Smooth muscle cell (in vitro differentiated cells): Measurements from ENCODE around the gene ZNF610. TPM values are rescaled to one million over a fixed set of nuclear protein-coding genes. Genes with fewer than 3 reads are reported as not detected.

Source experiments
- DNase-seq: peaks from one replicate; lab custom pipeline; 2025; ENCODE audit not compliant: unreplicated experiment; lab: John Stamatoyannopoulos, UW
- H2AFZ ChIP-seq: fragments of 200-600 bp; sonication (generic); 2 replicates; pipeline ENCODE4 v1.6.0; 2016; ENCODE audit warnings: antibody characterized with exemption, low read depth, mild to moderate bottlenecking
- H3F3A ChIP-seq: fragments of 200-600 bp; sonication (generic); 2 replicates; pipeline ENCODE4 v1.6.0; 2017; ENCODE audit warnings: antibody characterized with exemption, low read depth
- H3K27ac ChIP-seq: fragments of 200-600 bp; sonication (generic); 2 replicates; pipeline ENCODE4 v1.5.1; 2016; ENCODE audit warnings: low read depth, mild to moderate bottlenecking
- H3K27me3 ChIP-seq: fragments of 200-600 bp; sonication (generic); 2 replicates; pipeline ENCODE4 v1.6.1; 2016; ENCODE audit warnings: low read depth, mild to moderate bottlenecking
- H3K36me3 ChIP-seq: fragments of 200-600 bp; sonication (generic); 2 replicates; pipeline ENCODE4 v1.5.1; 2016; ENCODE audit warnings: low read depth
- H3K4me1 ChIP-seq: fragments of 200-600 bp; sonication (generic); 2 replicates; pipeline ENCODE4 v1.5.1; 2016; ENCODE audit warnings: low read depth
- H3K4me2 ChIP-seq: fragments of 200-600 bp; sonication (generic); 2 replicates; pipeline ENCODE4 v1.6.0; 2016; ENCODE audit warnings: mild to moderate bottlenecking
- H3K4me3 ChIP-seq: fragments of 200-600 bp; sonication (generic); 2 replicates; pipeline ENCODE4 v1.5.1; 2016; ENCODE audit warnings: mild to moderate bottlenecking
- H3K79me2 ChIP-seq: fragments of 200-600 bp; sonication (generic); 2 replicates; pipeline ENCODE4 v1.6.0; 2016; ENCODE audit warnings: low read depth, mild to moderate bottlenecking
- H3K9ac ChIP-seq: fragments of 200-600 bp; sonication (generic); 2 replicates; pipeline ENCODE4 v1.6.0; 2016; ENCODE audit warnings: low read depth
- H3K9me3 ChIP-seq: fragments of 200-600 bp; sonication (generic); replicated peaks from 2 replicates; pipeline ENCODE4 v1.5.1; 2016; ENCODE audit warnings: low read depth
- H4K20me1 ChIP-seq: fragments of 200-600 bp; sonication (generic); 2 replicates; pipeline ENCODE4 v1.6.0; 2016; ENCODE audit warnings: low read depth
- WGBS: methylation state at CpG from one replicate; pipeline ENCODE4 v1.1.7; 2016; ENCODE audit warnings: low lambda C conversion rate; 5-methylcytosine and 5-hydroxymethylcytosine counted together
- polyA plus RNA-seq: library from polyadenylated mRNA; unstranded; fragments of >200 nt; fragmentation: Nextera tagmentation; extraction: Ambion mirVana; gene quantifications from 2 replicates; pipeline ENCODE4 v1.2.1, GENCODE V29; 2016
- total RNA-seq: library from RNA; depleted of rRNA; stranded (reverse); fragments of >200 nt; gene quantifications from 2 replicates; pipeline ENCODE4 v1.2.3, GENCODE V29; 2014
- TF ChIP-seq, protein P1 (sequence below): fragments of 200-600 bp; sonication (generic); IDR thresholded peaks from 2 replicates; pipeline ENCODE4 v1.5.1; 2017; ENCODE audit warnings: borderline replicate concordance, mild to moderate bottlenecking, antibody characterized with exemption; ENCODE audit not compliant: insufficient read depth, poor library complexity, severe bottlenecking

The ZNF610 gene
- total and polyA plus RNA-seq, 2 experiments from 2014 or later, result 3.3 to 16.0 TPM

DNA sequence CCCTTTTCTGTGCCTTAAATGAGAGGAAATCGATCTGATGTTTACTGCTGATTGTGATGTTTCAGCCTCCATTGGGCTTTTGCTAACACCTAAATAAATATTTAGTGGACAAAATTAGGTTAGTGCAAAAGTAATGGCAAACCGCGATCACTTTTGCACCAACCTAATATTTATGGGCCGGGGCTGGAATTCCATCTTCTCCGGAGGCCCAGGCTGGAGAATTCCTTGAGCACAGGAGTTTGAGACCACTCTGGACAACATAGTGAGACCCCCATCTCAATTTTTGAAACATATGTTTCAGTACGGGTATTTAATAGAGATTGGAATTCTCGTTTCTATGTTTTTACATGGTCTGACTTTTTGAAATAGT, 34.3 kb downstream of the ZNF610 start:
- no peak for DNase-seq

GRCh38 chr19:52391135-52391534, 55.1 kb downstream of the ZNF610 start:
- Histone ChIP-seq H3K9ac (no peak overlapping the region), H3K27ac (no peak overlapping the region), H3F3A (no peaks in the 10 kb centered on the region), H3K79me2 (peaks cover 2% of the 10 kb centered on the region), H3K4me3 (no peak overlapping the region), H2AFZ (no peak overlapping the region), H3K36me3 (peaks cover 25% of the 10 kb centered on the region), H3K4me2 (no peak overlapping the region), H3K27me3 (no peaks in the 10 kb centered on the region), H3K4me1 (no peaks in the 10 kb centered on the region), H3K9me3 (peaks cover 11% of the 10 kb centered on the region), H4K20me1 (no peaks in the 10 kb centered on the region)
- DNase-seq, result no peak
- TF ChIP-seq, protein P1, sequence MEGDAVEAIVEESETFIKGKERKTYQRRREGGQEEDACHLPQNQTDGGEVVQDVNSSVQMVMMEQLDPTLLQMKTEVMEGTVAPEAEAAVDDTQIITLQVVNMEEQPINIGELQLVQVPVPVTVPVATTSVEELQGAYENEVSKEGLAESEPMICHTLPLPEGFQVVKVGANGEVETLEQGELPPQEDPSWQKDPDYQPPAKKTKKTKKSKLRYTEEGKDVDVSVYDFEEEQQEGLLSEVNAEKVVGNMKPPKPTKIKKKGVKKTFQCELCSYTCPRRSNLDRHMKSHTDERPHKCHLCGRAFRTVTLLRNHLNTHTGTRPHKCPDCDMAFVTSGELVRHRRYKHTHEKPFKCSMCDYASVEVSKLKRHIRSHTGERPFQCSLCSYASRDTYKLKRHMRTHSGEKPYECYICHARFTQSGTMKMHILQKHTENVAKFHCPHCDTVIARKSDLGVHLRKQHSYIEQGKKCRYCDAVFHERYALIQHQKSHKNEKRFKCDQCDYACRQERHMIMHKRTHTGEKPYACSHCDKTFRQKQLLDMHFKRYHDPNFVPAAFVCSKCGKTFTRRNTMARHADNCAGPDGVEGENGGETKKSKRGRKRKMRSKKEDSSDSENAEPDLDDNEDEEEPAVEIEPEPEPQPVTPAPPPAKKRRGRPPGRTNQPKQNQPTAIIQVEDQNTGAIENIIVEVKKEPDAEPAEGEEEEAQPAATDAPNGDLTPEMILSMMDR, result no peak
- WGBS, result 33% methylated on average over 1 of the region's 1 CpG

More for the DNA sequence above, 34.3 kb downstream of the ZNF610 start:
- H3K27ac ChIP-seq, result peak overlapping the region; percentile 100
- H4K20me1 ChIP-seq, result no peaks in the 10 kb centered on the region
- H3K9ac ChIP-seq, result peak overlapping the region; percentile 98
- peak overlapping the region; percentile 77 for H3K4me3 ChIP-seq
- peaks cover 4% of the 10 kb centered on the region for H3K4me1 ChIP-seq
- H3K4me2 ChIP-seq, result peak overlapping the region; percentile 96
- H3K79me2 ChIP-seq, result peaks cover 18% of the 10 kb centered on the region
- peaks cover 10% of the 10 kb centered on the region for H3F3A ChIP-seq
- H3K27me3 ChIP-seq, result no peaks in the 10 kb centered on the region
- H2AFZ ChIP-seq, result peak overlapping the region; percentile 80
- WGBS, result 54% methylated on average over 7 of the region's 7 CpGs
- peaks cover 21% of the 10 kb centered on the region for H3K9me3 ChIP-seq
- H3K36me3 ChIP-seq, result peaks cover 32% of the 10 kb centered on the region
- TF ChIP-seq, protein P1, result no peak

DNA sequence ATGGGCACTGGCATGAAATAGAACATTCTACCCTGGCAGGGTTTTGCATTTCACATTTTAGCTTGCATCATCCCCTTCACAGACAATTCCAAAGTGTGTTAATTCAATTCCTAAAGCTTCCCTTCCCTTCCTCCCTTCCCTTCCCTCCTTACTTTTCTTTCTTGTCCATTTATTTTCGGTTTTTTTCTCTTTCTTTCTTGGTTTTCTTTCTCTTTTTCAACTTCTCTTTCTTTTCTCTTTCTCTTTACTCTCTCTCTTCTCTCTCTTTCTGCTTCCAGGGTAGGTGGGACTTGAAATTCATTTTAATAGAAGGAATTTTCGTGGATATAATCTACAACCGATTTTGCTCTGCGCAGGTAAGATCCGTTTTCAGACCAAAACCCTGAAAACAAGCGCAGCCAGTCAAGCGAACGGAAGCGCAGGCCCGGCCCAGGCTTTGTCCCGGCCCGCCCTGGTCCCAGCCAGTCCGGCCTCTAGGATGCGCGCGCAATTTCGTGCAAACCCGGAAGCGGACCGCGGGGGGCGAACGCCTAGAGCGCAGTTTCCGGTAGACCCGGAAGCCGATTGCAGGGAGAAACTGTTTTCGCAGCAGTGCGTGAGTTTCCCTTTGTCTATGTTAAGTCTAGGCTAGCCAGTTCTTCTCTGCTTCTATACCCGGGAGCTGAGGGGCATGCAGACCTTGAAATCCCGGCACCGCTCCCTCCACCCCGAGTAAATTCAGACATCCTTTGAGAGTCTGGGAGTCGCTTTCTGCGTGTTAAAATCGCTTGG, 61.5 kb downstream of the ZNF610 start, which contains the start of gene ZNF528:
TSS of gene ZNF528 (plus strand) at position 540 of the 771 bp plus-strand sequence. CDS start 4,165 bp downstream, outside the sequence.
- Histone ChIP-seq H3K4me1 (peaks cover 5% of the 10 kb centered on the region), H4K20me1 (no peaks in the 10 kb centered on the region), H3F3A (no peaks in the 10 kb centered on the region), H3K27me3 (no peaks in the 10 kb centered on the region), H3K36me3 (peaks cover 23% of the 10 kb centered on the region), H3K79me2 (peaks cover 13% of the 10 kb centered on the region), H2AFZ (peak within 1 kb of the TSS; percentile 76), H3K4me2 (peak within 1 kb of the TSS; percentile 85), H3K27ac (peak within 1 kb of the TSS; percentile 78), H3K9ac (peak within 1 kb of the TSS; percentile 90), H3K4me3 (peak within 1 kb of the TSS; percentile 67), H3K9me3 (no peaks in the 10 kb centered on the region)
- 8% methylated on average over 36 of the region's 36 CpGs for WGBS
- DNase-seq, result peak; percentile 20
- TF ChIP-seq, protein P1, result no peak

GRCh38 chr19:52398081-52398441, 62.0 kb downstream of the ZNF610 start:
- Histone ChIP-seq H3K4me2 (peak overlapping the region; percentile 85), H3K4me1 (peaks cover 5% of the 10 kb centered on the region), H3K9ac (peak overlapping the region; percentile 90), H3K36me3 (peaks cover 24% of the 10 kb centered on the region), H3K27me3 (no peaks in the 10 kb centered on the region), H3K9me3 (no peaks in the 10 kb centered on the region), H3F3A (no peaks in the 10 kb centered on the region), H3K27ac (peak overlapping the region; percentile 8), H3K79me2 (peaks cover 13% of the 10 kb centered on the region), H4K20me1 (no peaks in the 10 kb centered on the region), H3K4me3 (peak overlapping the region; percentile 67), H2AFZ (peak overlapping the region; percentile 40)
- WGBS, result 27% methylated on average over 14 of the region's 14 CpGs
- TF ChIP-seq, protein P1, result no peak
- no peak for DNase-seq
